Measurements from ENCODE around the gene NQO2. TPM values are rescaled to one million over a fixed set of nuclear protein-coding genes. Genes with fewer than 3 reads are reported as not detected.
A peak's percentile ranks its signal among the peaks of the same experiment; 100 is the strongest.
"Not testable (repeated sequence)": the region's sequence is repeated elsewhere in the genome, so short reads cannot be mapped to it uniquely, and the experiment has no call there.

Gene NQO2
- total and polyA plus RNA-seq, 7 experiments from 2014 or later, result 8.1 to 52.0 (median 26.2) TPM

GRCh38 chr6:3052481-3053230, 53.0 kb downstream of the NQO2 start:
- Histone ChIP-seq H3K9me3 (ENCODE audit: control insufficient read depth in 2 of 3, low read length in 3 of 3) (no peaks in the 10 kb centered on the region), H3K27ac (ENCODE audit: low read depth, low read length) (no peak overlapping the region), H3K27me3 (ENCODE audit: control insufficient read depth in 2 of 2, insufficient read depth in 2 of 2, low read length in 2 of 2) (no peaks in the 10 kb centered on the region), H3K4me3 (ENCODE audit: low read length) (peak overlapping the region; percentile 64), H3K36me3 (ENCODE audit: control insufficient read depth in 2 of 3, insufficient read depth in 3 of 3, low read length in 3 of 3) (no peaks in the 10 kb centered on the region), H3K4me1 (ENCODE audit: control insufficient read depth in 2 of 2, insufficient read depth in 2 of 2, low read length in 2 of 2) (peaks cover 5% of the 10 kb centered on the region in 2 donors)
- intact Hi-C loops (cut with micrococcal nuclease), result loop anchor here (1.0 to 10.0 kb wide), 8 partner anchors 11 to 808 kb away; partner anchors contain the start of genes NQO2 (in 2 of the 2), BPHL (in 1 of the 2) and GMDS (in 1 of the 2)
- Mint-ChIP-seq H3K4me3 (peak overlapping the region; percentile 70 to 83 (median 76)), H3K27me3 (peaks cover 0 to 23% (median 0%) of the 10 kb centered on the region in 5 donors), H3K9me3 (no peaks in the 10 kb centered on the region), H3K4me1 (peaks cover 7 to 36% (median 17%) of the 10 kb centered on the region in 7 donors), H3K36me3 (no peaks in the 10 kb centered on the region), H3K27ac (peak overlapping the region; percentile 52 to 84 (median 69))
- ATAC-seq, result no peak
- POLR2A ChIA-PET, result interaction anchor here (0.6 to 2.9 kb wide), 13 partner anchors 13 to 112 kb away, joined by 3 to 33 read pairs (median 6); partner anchors contain the start of genes NQO2 and RIPK1
- no peak for DNase-seq
- CTCF ChIA-PET, result interaction anchor here (0.8 to 2.0 kb wide), 4 partner anchors 15 to 55 kb away, joined by 3 to 13 read pairs (median 6); partner anchors contain the start of gene RIPK1

GRCh38 chr6:3053231-3053508, 53.5 kb downstream of the NQO2 start:
- Histone ChIP-seq H3K27ac (ENCODE audit: low read depth, low read length) (peak overlapping the region; percentile 63), H3K4me1 (ENCODE audit: control insufficient read depth in 2 of 2, insufficient read depth in 2 of 2, low read length in 2 of 2) (peaks cover 5% of the 10 kb centered on the region in 2 donors), H3K9me3 (ENCODE audit: control insufficient read depth in 2 of 3, low read length in 3 of 3) (no peaks in the 10 kb centered on the region), H3K27me3 (ENCODE audit: control insufficient read depth in 2 of 2, insufficient read depth in 2 of 2, low read length in 2 of 2) (no peaks in the 10 kb centered on the region), H3K36me3 (ENCODE audit: control insufficient read depth in 2 of 3, insufficient read depth in 3 of 3, low read length in 3 of 3) (no peaks in the 10 kb centered on the region), H3K4me3 (ENCODE audit: low read length) (peak overlapping the region; percentile 64)
- ATAC-seq, result no peak
- Mint-ChIP-seq H3K27me3 (peaks cover 0 to 23% (median 0%) of the 10 kb centered on the region in 5 donors), H3K27ac (peak overlapping the region in 7 of 9 donors; percentile 56 to 84 (median 69)), H3K36me3 (no peaks in the 10 kb centered on the region), H3K4me3 (peak overlapping the region; percentile 70 to 83 (median 76)), H3K4me1 (peaks cover 7 to 36% (median 17%) of the 10 kb centered on the region in 7 donors), H3K9me3 (no peaks in the 10 kb centered on the region)
- CTCF ChIA-PET, result interaction anchor here (0.6 to 2.0 kb wide), 11 partner anchors 15 to 63 kb away, joined by 3 to 13 read pairs (median 4); partner anchors contain the start of genes NQO2 and RIPK1
- DNase-seq, result no peak
- POLR2A ChIA-PET, result interaction anchor here (0.7 to 2.9 kb wide), 16 partner anchors 13 to 213 kb away, joined by 3 to 33 read pairs (median 6); partner anchors contain the start of genes NQO2 and RIPK1
- intact Hi-C loops (cut with micrococcal nuclease), result loop anchor here (1.0 to 10.0 kb wide), 8 partner anchors 10 to 808 kb away; partner anchors contain the start of genes NQO2 (in 2 of the 2), BPHL (in 1 of the 2) and GMDS (in 1 of the 2)

DNA sequence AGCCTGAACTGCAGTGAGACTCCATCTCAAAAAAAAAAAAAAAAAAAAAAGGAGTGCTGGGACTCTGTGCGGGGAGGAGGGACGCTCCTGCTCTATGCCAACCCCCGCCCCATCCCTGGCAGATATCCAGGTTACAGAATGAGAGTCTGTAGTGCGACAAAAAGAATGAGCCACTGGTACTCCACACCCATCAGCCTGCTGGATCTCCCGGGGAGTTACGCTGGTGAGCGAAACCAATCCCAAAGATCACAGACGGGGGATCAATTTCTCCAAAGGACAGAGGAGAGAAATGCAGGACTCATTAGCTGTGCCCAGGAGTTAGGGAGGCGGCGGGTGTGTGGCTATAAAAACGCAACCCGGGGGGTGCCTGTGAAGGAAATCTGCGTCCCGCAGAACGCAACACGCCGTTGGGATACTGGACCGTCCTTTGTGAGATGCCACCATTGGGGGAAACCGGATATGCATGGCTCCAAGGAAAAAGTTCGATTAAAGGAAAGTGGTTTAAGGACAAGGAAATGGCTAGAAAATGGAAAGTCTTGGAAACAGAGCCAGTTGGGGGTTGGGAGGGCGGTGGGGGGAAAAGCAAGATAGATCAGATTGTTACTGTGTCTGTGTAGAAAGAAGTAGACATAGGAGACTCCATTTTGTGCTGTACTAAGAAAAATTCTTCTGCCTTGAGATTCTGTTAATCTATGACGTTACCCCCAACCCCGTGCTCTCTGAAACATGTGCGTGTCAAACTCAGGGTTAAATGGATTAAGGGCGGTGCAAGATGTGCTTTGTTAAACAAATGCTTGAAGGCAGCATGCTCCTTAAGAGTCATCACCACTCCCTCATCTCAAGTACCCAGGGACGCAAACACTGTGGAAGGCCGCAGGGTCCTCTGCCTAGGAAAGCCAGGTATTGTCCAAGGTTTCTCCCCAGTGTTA, 54.8 kb downstream of the NQO2 start:
- H3K4me1 Mint-ChIP-seq, result peaks cover 13 to 48% (median 26%) of the 10 kb centered on the region in 7 donors
- not testable (repeated sequence) for H3K4me1 ChIP-seq (ENCODE audit: control insufficient read depth in 2 of 2, insufficient read depth in 2 of 2, low read length in 2 of 2); H3K27me3 ChIP-seq (ENCODE audit: control insufficient read depth in 2 of 2, insufficient read depth in 2 of 2, low read length in 2 of 2); H3K27ac ChIP-seq (ENCODE audit: low read depth, low read length); DNase-seq; H3K36me3 Mint-ChIP-seq; H3K36me3 ChIP-seq (ENCODE audit: control insufficient read depth in 2 of 3, insufficient read depth in 3 of 3, low read length in 3 of 3); H3K9me3 ChIP-seq (ENCODE audit: control insufficient read depth in 2 of 3, low read length in 3 of 3); ATAC-seq; H3K4me3 ChIP-seq (ENCODE audit: low read length); H3K9me3 Mint-ChIP-seq
- POLR2A ChIA-PET, result interaction anchor here (0.8 to 2.9 kb wide), 14 partner anchors 12 to 157 kb away, joined by 3 to 33 read pairs (median 6); partner anchors contain the start of genes NQO2 and RIPK1
- peak overlapping the region; percentile 8 to 83 (median 66) for H3K4me3 Mint-ChIP-seq
- intact Hi-C loops (cut with micrococcal nuclease), result loop anchor here in 1 of 2 donors (5.0 to 10.0 kb wide), 2 partner anchors 207 to 810 kb away; partner anchors contain the start of gene GMDS
- H3K27me3 Mint-ChIP-seq, result peaks cover 0 to 11% (median 0%) of the 10 kb centered on the region in 5 donors
- H3K27ac Mint-ChIP-seq, result peak overlapping the region in 6 of 9 donors; percentile 20 to 58 (median 32)
- CTCF ChIA-PET, result interaction anchor here (0.6 to 4.1 kb wide), 10 partner anchors 16 to 263 kb away, joined by 3 to 17 read pairs (median 3); partner anchors contain the start of gene NQO2

- CTCF ChIA-PET, result interaction anchor here (0.8 to 4.1 kb wide), 2 partner anchors 55 to 58 kb away, joined by 3 to 17 read pairs; partner anchors contain the start of gene NQO2
- H3K36me3 ChIP-seq (ENCODE audit: control insufficient read depth in 2 of 3, insufficient read depth in 3 of 3, low read length in 3 of 3); H3K27me3 ChIP-seq (ENCODE audit: control insufficient read depth in 2 of 2, insufficient read depth in 2 of 2, low read length in 2 of 2); H3K36me3 Mint-ChIP-seq; H3K4me1 ChIP-seq (ENCODE audit: control insufficient read depth in 2 of 2, insufficient read depth in 2 of 2, low read length in 2 of 2); H3K4me3 ChIP-seq (ENCODE audit: low read length); H3K27ac ChIP-seq (ENCODE audit: low read depth, low read length); H3K9me3 ChIP-seq (ENCODE audit: control insufficient read depth in 2 of 3, low read length in 3 of 3); H3K27me3 Mint-ChIP-seq; ATAC-seq; DNase-seq; H3K9me3 Mint-ChIP-seq: not testable (repeated sequence)
- Mint-ChIP-seq H3K4me1 (peaks cover 13 to 51% (median 27%) of the 10 kb centered on the region in 7 donors), H3K27ac (peak overlapping the region in 2 of 9 donors; percentile 22 to 55), H3K4me3 (peak overlapping the region in 5 of 10 donors; percentile 5 to 71 (median 47))
- POLR2A ChIA-PET, result interaction anchor here (1.4 to 2.5 kb wide), 2 partner anchors 11 to 54 kb away, joined by 4 to 9 read pairs; no protein-coding TSS in a partner anchor
- intact Hi-C loops (cut with micrococcal nuclease), result loop anchor here in 1 of 2 donors (5.0 to 10.0 kb wide), 2 partner anchors 208 to 810 kb away; partner anchors contain the start of gene GMDS
Observed at GRCh38 chr6:3055158-3055499, 55.4 kb downstream of the NQO2 start.

DNA sequence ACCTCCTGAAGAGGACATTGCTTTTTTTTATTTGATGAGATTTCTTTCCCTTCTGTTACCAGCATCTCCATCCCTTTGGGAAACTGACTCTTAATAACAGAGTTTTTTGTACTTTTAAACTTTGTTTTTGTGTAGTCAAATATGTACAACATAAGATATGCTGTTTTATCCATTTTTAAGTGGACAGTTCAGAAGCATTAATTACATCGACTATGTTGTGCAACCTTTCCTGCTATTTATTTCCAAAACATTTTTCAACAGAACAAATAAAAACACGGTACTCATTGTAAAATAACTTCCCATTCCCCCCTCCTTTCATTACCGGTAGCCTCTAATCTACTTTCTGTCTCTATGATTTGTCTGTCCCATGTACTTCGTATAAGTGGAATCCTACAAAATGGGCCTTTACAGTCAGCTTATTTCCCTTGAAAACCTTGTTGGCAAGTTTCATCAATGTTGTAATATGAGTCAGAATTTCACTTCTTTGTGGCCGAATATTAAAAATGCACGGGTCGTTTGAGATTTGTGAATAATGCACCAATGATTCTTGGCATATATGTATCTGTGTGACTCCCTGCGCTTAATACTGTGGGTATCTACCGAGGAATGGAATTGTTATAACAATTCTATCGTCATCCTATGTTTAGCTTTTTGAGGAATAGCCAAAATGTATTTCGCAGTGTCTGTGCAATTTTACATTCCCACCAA, 57.5 kb downstream of the NQO2 start:
- intact Hi-C loops (cut with micrococcal nuclease), result loop anchor here in 1 of 2 donors (5.0 to 10.0 kb wide), 2 partner anchors 210 to 812 kb away; partner anchors contain the start of gene GMDS
- peaks cover 0 to 3% (median 0%) of the 10 kb centered on the region in 5 donors for H3K27me3 Mint-ChIP-seq
- no peaks in the 10 kb centered on the region for H3K36me3 Mint-ChIP-seq

More for the DNA sequence above, 57.5 kb downstream of the NQO2 start:
- Histone ChIP-seq H3K4me3 (ENCODE audit: low read length) (no peak overlapping the region), H3K4me1 (ENCODE audit: control insufficient read depth in 2 of 2, insufficient read depth in 2 of 2, low read length in 2 of 2) (peaks cover 5% of the 10 kb centered on the region in 2 donors), H3K27me3 (ENCODE audit: control insufficient read depth in 2 of 2, insufficient read depth in 2 of 2, low read length in 2 of 2) (no peaks in the 10 kb centered on the region), H3K36me3 (ENCODE audit: control insufficient read depth in 2 of 3, insufficient read depth in 3 of 3, low read length in 3 of 3) (no peaks in the 10 kb centered on the region), H3K9me3 (ENCODE audit: control insufficient read depth in 2 of 3, low read length in 3 of 3) (no peaks in the 10 kb centered on the region), H3K27ac (ENCODE audit: low read depth, low read length) (no peak overlapping the region)
- ATAC-seq (no peak), DNase-seq (no peak)
- peaks cover 16 to 51% (median 27%) of the 10 kb centered on the region in 7 donors for H3K4me1 Mint-ChIP-seq
- no peaks in the 10 kb centered on the region for H3K9me3 Mint-ChIP-seq
- ChIA-PET CTCF (interaction anchor here (0.6 to 4.1 kb wide), 7 partner anchors 11 to 211 kb away, joined by 3 to 17 read pairs (median 4); partner anchors contain the start of gene RIPK1), POLR2A (interaction anchor here (0.6 to 4.4 kb wide), 5 partner anchors 11 to 635 kb away, joined by 3 to 33 read pairs (median 4); partner anchors contain the start of genes NQO2 and RIPK1)
- no peak overlapping the region for H3K4me3 Mint-ChIP-seq
- H3K27ac Mint-ChIP-seq, result peak overlapping the region in 1 of 9 donors; percentile 26
